AG09319 (cell line): ENCODE measurements around the gene RAPGEF2.

ENCODE experiments used
- DNase-seq: peaks from one replicate; pipeline ENCODE4 v3.0.0-alpha.2; 2010; ENCODE audit warnings: low read depth; ENCODE audit errors: extremely low read depth
- TF ChIP-seq, protein P1 (sequence below): IDR thresholded peaks from 2 replicates; pipeline ENCODE4 v1.5.1; 2011; ENCODE audit warnings: low read depth, mild to moderate bottlenecking, inconsistent platforms, low read length, moderate library complexity

The RAPGEF2 gene

DNA sequence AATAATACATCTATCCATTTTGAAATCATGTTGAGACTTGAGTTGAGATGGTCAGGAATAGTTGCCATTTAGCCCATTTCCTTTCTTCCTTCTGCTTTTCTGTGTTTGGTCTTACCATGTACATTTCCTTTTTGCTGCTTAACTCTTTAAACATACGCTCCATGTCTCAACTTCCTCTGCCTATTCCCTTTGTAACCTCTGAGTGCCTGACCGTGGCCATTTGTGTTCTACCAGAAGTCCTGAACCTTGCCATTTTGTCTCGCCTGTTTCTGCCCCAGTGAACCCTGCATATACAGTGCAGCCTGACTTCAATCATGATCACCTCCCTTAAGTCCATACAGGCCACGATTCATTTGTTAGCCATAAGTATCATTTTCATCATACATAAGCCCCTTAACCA lies 169.0 kb downstream of the RAPGEF2 start:
- no peak for DNase-seq
- TF ChIP-seq, protein P1, sequence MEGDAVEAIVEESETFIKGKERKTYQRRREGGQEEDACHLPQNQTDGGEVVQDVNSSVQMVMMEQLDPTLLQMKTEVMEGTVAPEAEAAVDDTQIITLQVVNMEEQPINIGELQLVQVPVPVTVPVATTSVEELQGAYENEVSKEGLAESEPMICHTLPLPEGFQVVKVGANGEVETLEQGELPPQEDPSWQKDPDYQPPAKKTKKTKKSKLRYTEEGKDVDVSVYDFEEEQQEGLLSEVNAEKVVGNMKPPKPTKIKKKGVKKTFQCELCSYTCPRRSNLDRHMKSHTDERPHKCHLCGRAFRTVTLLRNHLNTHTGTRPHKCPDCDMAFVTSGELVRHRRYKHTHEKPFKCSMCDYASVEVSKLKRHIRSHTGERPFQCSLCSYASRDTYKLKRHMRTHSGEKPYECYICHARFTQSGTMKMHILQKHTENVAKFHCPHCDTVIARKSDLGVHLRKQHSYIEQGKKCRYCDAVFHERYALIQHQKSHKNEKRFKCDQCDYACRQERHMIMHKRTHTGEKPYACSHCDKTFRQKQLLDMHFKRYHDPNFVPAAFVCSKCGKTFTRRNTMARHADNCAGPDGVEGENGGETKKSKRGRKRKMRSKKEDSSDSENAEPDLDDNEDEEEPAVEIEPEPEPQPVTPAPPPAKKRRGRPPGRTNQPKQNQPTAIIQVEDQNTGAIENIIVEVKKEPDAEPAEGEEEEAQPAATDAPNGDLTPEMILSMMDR: no peak

DNA sequence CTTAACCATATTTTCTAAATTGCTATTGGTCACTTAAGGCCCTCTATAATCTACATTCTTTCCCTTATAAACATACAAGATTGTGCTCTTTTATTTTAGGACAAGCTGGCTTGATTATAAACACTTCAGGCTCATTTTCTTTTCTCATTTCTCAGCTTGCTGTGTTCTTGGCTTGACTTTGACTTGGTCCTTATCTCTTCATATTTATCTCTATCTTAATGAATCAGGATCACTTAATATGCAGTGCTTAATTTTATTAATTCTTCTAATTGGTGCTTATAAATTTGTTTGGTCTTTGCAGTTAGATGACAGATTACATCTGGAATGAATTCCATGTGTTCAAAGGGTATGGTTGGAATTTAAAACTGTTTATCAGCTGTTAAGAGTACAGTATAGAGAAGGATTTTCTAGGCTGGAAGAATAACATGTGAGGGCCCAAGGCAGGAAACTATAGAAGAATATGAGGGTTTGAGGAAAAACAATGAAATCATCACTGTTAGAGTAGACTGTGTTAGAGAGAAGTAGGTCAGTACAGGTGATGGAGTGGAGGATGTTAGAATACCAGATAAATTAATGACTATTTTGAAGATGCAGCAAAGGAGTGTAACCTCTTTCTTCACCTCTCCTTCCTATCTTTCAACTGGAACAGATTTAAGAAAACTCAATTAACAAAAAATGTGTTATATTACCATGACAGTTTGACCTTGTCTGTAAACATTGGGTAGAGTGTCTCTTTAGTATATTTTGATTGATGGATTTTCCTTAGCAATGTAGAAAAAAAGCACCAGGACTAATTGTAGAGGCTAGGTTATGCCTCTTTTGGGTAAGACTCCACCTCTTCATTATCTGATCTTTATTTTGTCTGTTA lies 169.6 kb downstream of the RAPGEF2 start:
- TF ChIP-seq, protein P1: no peak
- DNase-seq: no peak

DNA sequence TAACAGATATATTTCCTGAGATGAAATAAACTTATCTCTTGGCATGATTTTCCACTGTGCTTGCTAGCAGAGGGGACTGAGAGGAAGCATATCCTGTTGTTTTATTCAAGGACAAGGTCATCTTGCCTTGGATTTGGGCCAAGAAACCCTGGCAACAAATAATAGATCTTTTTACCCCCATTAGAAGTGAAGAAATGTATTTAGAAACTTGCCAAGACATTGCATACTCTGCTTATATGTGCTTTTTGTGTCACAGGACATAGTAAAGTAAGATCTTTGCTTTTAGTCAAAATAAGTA lies 170.2 kb downstream of the RAPGEF2 start:
- no peak for DNase-seq
- TF ChIP-seq, protein P1: no peak

- TF ChIP-seq, protein P1: no peak
- no peak for DNase-seq
Observed at GRCh38 chr4:159273841-159274240, 171.0 kb downstream of the RAPGEF2 start.

DNA sequence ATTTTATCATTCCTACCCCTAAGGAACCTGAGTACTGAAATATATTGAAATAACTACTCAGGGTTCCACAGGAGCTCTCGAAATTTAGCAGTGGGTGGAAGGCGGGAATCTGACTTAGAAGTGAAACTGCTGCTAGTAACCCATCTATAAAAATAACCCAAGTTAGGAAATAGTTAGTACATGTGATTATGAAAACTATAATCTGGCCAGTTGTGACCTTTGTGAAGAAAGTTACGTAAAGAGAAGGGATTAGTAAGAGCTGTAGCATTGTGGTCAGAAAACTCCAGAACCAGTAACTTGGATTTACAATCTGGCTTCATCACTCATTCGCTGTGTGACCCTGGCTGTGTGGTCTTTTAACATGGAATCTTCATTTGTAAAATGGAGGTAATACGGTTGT lies 175.5 kb downstream of the RAPGEF2 start:
- TF ChIP-seq, protein P1: no peak
- DNase-seq: no peak

DNA sequence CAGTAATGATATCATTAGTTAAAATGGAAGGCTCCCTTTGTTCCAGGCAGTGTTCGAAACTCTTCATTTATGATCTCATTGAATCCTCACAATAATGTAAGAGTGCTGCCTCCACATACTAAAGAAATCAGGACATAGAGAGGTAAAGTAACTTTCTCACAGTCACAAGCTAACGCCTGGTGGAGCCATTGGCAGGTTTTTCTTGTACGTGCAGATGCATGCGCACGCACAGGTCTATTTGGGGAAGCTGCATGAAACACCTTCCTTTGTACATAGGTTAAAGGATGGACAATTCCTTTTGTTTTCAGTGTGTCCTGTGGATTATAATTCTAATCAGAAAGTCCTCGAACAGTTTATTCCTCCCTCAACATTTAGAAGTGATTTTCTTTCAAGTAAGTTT lies 176.2 kb downstream of the RAPGEF2 start:
- no peak for DNase-seq
- TF ChIP-seq, protein P1: no peak

DNA sequence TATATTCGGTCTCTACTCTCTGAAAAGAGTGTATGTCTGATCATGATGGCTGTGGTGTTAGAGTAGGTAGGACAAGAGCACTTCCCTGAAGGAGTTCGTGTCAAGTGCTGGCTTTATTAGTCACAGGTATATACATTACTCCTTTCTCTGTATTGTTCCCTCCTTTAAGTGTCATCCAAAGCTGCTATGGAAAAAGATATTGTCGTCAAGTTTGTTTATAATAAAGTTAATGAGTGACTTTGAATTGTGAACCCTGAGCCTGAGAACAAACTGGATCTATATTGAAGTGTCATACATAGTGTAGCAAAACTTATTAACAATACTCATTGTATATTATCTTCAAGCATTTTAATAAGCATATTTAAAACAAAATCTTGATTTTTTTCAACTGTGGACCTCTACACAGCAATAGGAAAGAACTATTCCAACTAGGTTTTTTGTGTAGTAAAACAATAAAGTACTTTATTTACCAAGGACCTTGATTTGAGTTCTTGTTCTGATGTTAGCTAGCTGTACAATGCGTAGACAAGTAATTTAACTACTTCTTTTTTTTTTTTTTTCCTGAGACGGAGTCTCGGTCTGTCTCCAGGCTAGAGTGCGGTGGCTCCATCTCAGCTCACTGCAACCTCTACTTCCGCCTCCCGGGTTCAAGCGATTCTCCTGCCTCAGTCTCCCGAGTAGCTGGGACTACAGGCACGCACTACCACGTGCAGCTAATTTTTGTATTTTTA lies 177.7 kb downstream of the RAPGEF2 start:
- no peak for DNase-seq
- TF ChIP-seq, protein P1: no peak
